HG02798 (cell line): Measurements from ENCODE around the gene LSP1.
A peak's percentile ranks its signal among the peaks of the same experiment; 100 is the strongest.

Source experiments
- ATAC-seq: cut with Tn5 transposase; IDR thresholded peaks from one replicate; pipeline ENCODE4 v1.9.1; 2021; ENCODE audit warnings: mild to moderate bottlenecking; ENCODE audit not compliant: unreplicated experiment, poor library complexity

Gene LSP1

DNA sequence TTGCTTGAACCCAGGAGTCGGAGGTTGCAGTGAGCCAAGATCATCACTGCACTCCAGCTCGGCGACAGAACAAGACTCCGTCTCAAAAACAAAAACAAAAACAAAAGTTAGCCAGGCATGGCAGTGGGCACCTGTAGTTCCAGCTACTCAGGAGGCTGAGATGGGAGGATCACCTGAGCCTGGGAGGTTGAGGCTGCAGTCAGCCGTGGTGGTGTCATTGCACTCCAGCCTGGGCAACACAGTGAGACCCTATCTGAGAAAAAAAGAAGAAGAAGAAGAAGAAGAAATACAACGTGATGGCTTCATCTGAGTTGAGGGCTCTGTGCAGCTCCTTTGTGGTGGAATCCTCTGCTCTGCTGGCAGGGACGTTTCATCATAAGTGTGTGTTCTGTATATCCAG, 56.6 kb downstream of the LSP1 start:
- ATAC-seq = no peak

DNA sequence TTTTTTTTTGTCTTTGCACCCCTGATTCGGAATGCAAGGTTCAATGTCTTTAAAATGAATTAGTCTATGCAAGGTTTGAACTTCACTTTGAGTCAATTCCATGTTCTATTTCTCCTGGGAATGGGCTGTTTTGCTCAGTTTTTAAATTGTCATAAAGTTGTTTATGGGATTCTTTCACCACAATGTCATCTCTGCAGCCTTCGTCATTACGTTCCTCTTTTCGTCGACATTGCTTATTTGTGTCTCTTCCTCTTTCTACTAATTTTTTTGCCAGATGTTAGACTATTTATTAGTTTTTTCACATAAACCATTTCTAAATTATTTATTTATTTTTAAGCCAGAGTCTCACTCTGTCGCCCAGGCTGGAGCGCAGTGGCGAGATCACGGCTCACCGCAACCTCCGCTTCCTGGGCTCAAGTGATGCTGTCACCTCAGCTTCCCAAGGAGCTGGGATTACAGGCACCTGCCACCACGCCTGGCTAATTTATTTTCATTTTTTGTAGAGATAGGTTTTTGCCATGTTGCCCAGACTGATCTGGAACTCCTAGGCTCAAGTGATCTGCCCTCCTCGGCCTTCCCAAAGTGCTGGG, 59.5 kb downstream of the LSP1 start:
- ATAC-seq = no peak

DNA sequence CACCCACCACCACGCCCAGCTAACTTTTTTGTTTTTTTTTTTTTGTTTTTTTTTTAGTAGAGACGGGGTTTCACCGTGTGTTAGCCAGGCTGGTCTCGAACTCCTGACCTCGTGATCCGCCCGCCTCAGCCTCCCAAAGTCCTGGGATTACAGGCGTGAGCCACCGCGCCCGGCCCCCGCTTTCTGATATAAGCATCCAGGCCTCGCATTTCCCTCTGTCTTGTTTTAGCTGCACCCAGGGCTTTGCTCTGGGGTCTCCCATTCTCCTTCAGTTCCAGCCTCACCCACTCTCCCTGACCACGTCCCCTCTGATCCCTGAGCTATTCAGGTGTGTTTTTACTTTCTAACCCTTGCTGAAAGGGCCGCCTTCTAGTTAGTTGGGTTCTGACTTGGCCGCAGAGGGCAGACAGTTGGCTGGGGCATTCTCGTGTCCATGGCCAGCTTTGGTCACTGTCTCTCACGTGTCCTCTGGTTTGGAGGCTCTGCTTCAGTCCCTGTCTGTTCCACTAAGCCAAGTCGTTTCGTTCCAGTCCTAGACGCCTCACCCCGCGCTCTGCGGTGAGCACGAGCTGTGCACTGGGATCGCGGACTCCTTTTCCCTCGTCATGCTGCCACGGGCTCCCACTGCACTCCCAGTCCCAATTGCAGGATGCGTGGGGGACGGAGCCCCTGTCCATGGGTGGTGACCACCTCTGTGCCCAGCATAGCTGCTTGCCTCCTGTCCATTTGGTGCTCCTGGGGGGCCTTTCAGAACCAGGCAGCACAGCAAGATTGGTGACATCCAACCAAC, 60.6 kb downstream of the LSP1 start:
- no peak for ATAC-seq

DNA sequence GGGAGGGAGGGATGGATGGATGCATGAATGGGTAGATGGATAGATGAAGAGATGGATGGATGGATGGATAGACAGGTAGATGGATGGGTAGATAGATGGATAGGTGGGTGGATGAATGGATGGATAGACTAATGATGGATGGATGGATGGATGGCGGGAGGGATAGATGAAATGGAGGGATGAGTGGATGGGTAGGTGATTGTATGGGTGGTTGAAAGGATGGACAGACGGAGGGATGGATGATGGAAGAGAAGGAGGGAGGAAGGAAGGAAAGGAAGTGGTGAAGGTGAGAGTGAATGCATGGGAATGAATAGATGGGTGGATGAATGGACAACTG, 62.9 kb downstream of the LSP1 start:
- no peak for ATAC-seq

DNA sequence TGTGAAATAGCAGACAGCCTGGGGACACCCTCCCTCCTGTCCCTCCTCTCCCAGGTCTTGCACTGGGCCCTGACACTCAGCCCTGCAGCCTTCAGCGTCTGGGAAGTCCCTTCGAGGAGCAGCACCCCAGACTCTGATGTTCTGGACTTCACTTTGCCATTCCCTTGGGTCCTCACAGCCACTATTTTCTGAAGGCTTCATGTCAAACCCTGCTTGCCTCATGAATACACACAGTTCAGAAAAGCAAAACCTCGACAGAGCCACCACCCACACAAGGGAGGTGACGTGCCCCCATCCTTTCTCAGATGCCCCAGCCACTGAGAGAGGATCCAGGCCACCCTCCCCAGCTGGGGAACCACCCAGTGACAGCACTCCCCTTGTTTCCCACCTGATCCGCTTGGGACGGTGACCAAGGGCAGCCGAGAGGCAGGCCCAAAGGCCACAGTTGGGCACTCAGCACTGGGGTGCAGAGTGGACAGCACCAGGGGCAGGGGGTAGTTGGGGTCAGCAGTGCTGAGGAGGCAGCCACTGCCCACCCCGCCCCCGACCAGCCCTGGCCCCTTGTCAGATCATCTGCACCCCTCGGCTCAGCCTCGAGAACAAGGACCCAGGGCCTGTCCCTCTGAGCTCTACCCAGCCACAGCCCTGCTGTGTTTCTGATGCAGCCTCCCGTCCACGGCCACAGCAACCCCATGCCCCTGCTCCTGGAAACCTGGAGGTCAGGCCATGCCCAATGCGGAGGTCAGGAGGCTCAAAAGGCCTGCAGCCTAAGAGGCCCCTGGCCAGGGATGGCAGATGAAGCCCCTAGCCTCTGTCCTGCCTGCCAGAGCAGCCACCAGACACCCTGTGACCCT, 63.5 kb downstream of the LSP1 start:
- peak; percentile 61 for ATAC-seq

DNA sequence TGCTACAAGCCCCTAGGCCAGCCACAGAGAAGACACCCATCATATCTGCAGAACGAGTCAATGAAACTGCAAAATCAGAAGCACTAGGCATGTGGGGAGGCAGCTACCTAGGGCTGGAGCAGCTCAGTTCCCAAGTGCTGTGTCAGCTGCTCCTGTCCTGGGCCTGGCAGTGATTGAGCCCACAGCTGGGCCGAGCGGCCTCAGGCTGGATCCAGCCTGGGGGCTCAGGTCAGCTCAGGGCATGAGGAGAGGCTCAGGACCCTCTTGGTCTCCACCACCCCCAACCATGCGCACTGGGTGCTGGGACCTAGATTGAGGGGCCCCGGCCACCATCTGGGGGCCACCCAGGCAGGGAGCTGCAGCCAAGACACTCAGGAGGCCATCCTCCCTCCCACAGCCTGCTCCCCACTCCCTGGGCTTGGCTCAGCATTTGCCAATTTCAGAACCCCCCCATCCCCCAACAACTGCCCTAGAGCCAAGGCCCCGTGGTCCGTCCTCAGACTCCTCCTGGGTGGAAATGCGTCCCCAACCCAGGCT, 64.2 kb downstream of the LSP1 start:
- ATAC-seq = peak; percentile 10

DNA sequence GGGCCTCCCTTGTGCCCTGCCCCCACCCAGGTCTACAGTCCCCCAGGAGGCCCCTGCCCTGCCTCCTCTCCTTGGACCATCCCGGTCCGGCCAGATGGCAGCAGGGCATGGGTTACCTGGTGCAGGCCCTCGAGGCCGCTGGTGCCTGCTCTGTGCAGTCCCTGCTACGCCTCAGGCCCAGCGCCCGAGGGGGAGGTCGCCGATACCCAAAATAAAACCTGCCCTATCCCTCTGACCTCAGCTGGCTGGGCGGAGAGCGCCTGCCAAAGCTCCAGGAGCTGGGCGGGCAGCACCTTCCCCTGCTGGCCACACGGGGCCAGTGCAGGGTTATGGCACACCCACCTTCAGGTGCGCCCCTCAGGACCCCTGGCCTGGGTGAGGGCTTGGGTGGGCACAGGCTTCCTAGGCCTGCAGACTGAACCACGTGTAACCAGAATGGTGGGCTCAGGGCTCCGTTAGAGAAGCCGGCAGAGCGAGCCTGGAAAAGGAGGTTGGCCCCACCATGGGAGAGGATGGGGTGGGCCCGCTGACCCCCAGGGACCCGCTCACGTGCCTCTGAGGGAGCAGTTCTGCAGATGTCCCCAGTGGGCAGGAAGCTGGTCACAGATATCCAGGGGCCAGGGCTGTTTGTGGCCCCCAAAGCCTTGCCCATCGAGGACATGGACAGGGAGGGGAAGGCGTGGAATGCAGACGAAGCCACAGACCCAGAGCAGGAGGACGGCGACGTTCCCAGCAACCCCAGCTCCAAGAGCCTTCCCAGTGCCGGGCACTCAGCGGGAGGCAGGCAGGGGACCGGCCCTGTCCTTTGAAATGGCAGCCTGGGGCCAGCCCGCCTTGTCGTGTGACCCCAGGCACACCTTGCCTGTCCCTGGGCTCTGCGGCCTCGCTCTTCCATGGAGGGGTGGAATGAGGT, 64.9 kb downstream of the LSP1 start:
- ATAC-seq = no peak

DNA sequence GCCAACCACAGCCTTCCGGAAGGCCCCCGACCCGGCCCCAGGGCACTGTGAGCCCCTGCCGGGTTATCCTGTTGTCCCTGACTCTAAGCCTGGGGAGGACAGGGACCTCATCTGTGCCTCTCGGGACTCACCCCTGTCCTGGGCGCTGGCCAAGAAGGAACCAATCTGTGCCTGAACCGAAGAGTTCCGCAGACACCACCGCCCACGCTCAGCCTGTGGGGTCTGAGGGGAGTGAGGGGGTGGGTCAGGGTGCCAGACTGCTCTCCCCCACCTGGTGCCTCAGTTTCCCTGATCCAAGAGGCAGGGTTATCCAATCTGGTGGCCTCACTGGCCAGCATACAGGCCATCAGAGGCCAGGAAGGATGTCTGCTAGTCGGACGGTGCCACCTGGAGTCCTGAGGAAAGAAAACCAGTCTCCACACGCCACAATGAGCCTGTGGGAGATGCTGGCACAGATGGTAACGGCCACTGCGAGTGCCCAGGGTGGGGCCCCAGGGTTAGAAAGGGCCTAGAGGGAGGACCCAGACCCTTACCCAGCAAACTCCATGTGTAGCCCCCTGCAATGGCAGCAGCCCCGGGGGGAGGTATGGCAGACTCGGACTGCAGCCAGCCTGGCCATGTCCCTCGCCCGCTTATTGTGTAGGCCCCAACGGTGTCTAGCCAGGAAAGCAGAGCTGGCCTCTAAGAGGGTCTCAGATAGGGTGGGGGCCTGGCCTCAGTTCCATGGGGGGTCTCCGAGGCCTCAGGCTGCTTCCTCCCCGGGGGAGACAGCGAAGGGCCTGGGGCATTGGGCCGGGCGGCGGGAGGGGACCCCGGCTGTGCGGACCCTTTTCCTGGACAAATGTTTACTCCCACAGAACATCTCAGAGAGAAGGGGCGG, 65.8 kb downstream of the LSP1 start:
- no peak for ATAC-seq

DNA sequence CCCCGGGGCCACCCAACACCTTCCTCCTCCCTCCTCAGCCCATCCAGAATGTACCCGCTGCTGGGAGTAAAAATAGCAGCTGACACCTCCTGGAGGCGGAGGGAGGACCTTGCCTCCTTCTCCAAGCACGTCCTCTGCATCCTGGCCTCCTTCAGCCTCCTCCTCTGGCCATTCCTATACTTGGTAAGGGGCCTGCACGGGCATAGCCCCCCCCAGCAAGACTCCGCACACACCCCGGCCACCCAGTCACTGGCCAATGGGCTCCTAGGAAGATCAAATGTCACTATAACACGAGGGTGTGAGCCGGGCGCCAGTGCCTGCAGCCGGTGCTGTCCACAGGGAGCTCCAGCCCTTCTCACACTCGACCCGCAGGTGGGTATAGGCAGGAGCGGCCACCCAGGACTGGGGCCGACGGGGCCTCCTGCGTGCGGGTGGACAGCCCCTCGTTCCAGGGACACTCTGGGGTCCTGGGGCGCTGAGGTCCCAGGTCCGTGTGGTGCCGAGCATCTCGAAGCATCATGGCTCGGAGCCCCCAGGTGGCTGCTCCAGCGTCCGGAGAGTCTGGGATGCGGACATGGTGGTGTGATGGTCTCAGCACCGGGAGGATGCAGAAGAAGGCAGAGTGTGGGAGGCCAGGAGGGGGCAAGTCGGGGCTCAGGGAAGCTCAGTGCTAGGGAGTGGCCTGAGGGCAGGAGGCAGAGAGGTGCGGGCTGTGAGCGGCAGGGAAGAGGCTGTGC, 66.7 kb downstream of the LSP1 start, which contains the start of gene TNNT3:
TSS of gene TNNT3 (plus strand) at position 313 of the 737 bp plus-strand sequence. CDS start 3,172 bp downstream, outside the sequence.
- ATAC-seq = no peak

DNA sequence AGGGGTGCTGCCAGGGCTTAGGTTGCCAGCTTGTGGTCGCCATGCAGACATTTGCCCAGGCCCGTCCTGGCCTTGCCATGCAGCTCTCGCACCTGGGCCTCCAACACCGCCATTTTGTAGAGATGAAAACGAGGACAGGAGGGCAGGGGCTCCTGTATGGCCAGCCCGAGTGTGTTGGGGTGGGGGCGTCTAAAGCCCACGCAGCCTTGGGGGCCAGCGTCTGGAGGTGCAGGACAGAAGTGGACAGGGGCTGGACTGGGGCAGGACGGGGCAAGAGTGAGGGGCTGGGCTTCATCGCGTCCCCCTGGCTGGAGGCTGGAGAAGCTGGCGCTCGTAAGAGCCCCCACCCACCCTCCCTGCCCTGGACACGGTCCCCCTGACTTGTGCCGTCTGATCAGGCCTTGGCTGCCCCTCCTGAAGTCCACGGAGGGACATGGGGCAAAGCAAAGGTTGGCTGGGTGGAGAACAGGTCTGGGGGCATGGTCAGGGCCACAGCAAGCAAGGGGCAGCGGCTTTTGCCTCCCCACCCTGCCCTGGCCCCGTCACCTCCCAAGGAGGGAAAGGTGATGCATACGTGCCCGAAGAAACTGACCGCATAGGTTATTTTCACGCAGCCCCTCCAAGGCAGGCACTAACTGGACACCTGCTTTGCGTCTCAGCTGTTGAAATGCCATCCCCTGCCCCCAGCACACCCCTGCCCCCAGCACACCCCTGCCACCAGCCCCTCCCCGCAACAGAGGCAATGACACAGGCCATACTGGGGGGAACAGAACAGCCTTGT, 67.4 kb downstream of the LSP1 start:
- no peak for ATAC-seq

DNA sequence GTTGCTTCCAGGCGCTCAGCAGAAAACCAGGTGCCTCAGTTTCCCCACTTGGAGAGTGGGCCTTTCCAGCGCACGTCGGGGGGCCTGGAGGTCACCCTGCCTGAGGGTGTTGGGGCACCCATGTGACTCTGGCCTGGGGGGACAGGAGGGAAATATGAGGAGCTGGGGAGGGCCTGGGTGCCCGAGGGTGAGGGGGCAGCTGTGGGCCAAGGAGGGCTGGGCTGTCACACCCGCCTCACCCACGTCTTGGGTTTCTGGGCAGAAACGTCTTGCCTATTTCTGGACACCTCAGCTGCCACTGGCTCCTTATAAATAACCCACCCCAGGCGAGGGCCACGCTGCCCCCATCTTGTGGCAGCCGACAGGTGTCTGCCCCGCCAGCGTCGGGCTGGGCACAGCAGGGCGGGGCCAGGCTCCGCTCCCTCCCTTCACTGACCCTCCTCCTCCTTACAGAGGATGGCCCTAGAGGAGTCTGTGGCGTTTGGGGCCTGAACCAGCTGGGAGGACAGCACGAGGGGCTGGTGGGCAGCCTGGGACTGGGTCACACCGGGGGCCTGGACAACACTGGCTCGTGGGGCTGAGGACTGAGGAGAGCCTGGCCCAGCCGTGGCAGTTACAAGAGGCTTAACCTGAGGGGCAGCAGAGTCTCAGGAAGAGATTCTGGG, 68.2 kb downstream of the LSP1 start:
- no peak for ATAC-seq

DNA sequence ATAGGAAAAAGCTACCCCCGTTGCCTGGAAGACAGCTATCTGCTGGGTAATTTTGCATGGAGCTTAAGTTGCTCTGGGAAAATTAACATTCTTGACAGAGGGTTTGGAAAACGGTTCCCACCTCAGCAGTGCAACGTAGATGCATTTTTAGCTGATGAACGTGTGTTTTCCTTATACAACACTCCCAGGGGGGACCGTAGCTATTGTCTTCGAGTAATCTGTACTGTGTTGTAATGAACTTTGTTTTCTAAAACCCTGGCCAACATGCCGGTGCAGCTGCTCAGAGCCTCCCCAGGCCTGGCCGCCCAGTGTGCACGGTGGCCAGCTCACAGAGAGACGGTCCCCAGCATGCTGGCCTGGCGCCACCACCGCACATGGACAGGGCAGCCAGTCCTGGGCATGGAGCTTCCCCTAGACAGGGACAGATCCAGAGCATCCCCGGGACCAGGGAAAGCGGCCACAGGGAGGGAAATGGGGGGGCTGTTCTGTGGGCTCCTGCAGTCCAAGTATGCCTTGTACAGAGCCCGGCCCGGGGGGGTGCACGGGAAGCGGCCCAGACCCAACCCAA, 68.8 kb downstream of the LSP1 start:
- no peak for ATAC-seq

DNA sequence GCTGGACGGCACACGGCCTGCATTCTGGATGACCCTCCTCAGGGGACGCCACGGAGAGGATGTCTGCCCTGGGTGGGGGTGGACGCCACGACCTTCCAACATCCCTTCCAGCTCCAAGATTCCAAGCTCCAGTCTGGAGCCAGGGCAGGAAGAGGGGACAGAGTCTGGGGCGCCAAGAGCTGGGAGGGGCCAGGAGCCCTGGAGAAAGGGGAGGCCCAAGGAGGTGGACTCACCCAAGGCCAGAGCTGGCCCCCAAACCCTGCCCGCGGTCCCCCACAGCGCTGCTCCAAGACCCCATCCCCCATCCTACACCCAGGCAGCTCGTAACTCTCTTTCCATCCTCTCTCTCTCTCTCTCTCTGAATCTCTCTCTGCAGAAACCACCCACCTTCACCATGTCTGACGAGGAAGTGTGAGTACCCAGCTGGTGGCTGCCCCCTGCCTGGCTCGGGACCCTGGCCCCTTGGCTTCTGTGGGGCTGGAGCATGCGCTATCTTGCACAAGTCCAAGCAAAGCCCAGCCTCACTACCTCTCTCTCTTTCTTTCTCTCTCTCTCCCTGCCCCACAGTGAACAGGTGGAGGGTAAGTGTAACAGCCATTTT, 69.7 kb downstream of the LSP1 start:
- ATAC-seq = no peak

DNA sequence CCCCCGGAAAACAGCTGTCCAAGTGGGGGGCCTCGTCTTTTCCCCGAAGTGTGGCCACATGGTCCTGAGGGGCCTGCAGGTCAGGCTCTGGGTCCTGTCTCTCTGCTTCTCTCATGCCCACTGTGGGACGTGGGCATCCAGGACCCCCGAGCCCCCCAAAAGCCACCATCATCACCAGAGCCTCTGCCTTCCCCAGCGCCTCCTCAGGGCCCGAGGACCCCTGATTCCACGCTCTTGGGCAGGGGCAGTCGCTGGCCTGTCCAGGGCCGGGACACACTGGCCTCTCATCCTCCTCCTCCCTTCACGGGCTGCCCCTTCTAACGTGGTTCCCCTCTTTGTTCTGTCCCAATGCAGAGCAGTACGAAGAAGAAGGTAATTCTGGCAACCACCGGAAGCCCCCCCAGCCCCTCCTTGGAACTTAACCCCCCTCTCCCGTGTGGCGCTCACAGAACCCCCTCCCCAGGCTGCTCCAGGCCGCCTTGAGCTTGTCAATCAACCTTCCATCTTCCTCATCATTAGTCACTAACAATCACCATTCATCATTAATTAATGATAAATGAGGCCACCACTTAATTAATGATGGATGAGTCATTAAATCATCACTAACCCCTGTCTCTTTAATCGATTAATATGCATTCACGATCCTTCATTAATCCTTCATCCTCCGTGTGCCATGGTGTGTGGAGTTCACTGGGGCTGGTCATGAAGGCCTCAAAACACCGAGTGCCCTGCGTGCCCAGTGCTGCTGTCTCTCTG, 70.5 kb downstream of the LSP1 start:
- ATAC-seq = no peak

DNA sequence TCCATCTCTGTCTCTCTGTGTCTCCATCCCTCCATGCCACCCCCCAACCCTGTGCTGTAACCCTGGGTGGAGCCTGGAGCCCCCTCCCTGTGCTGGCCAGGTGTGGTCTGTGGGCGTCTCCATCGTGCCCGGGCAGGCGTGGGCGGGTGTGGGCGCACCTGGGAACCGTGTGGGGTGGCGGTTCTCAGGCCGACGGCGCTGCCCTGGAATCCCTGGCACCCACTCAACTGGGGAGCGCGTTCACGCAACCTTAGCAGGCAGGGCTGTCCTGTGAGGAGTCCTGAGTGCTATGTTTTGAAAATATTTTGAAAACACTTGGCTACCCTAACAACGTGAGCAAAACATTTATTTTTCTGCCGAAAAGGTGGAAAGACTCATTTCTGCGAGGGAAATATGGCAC, 71.3 kb downstream of the LSP1 start:
- ATAC-seq = no peak
